ENCODE results near the gene SLC30A5.
A peak's percentile ranks its signal among the peaks of the same experiment; 100 is the strongest.
"Not testable (repeated sequence)": the region's sequence is repeated elsewhere in the genome, so short reads cannot be mapped to it uniquely, and the experiment has no call there.

SLC30A5 gene

DNA sequence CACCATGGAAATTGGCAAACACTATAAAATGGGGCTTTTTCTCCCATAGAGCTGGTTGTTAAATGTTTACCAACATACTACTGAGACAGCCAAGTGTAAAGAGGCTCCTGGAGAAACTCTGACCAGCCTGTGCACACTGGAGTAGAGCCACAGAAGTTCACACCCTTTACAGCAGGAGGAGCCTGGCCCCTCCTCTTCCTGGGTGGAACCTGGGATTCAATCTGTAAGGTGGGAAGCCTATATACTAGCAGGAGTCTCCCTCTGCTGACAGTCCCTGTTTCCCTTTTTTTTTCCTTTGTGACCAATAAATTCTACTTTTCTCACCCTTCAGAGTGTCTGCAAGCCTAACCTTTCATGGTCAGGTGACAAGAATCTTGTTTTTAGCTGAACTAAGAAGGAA lies 10.4 kb upstream of the SLC30A5 start:
- Histone ChIP-seq H3K9ac (ENCODE audit: low read length) (no peak overlapping the region), H3K36me3 (replicated peaks; ENCODE audit: low read depth, low read length) (no peaks in the 10 kb centered on the region), H3K27me3 (ENCODE audit: low read depth, low read length) (no peaks in the 10 kb centered on the region), H3K4me2 (ENCODE audit: low read length) (no peak overlapping the region), H2AFZ (ENCODE audit: low read depth, low read length) (peak overlapping the region; percentile 39; the same call in 1 of the 2 replicates), H3K4me1 (ENCODE audit: low read length) (no peaks in the 10 kb centered on the region), H3K79me2 (ENCODE audit: low read length) (no peaks in the 10 kb centered on the region), H3K9me3 (ENCODE audit: insufficient read depth, low read length) (no peaks in the 10 kb centered on the region), H3K4me3 (ENCODE audit: low read length) (no peak overlapping the region), H3K27ac (ENCODE audit: low read length) (no peak overlapping the region), H4K20me1 (ENCODE audit: insufficient read depth, low read length) (no peaks in the 10 kb centered on the region)
- TF ChIP-seq CTCF (IDR thresholded peaks at IDR 0.05; ENCODE audit: low read depth, low read length) (no peak), EZH2phosphoT487 (IDR thresholded peaks at IDR 0.05; ENCODE audit: low read depth) (no peak)

DNA sequence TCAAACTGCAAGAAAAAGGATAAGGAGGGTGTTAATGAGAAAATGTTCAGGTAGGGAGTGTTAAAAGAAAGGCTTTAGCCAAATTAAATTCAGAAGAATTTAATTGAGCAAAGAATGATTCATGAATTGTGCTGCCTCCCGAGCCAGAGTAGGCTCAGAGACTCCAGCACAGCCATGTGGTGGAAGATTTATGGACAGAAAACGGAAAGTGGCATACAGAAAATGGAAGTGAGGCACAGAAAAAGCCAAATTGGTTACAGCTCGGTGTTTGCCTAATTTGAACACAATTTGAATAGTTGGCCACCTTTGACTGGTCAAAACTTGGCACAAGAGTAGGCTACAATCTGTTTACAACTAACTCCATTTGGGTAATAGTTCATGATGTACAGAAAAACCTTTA lies 9.6 kb upstream of the SLC30A5 start:
- H3K27ac ChIP-seq (ENCODE audit: low read length) = no peak overlapping the region
- H3K36me3 ChIP-seq (replicated peaks; ENCODE audit: low read depth, low read length) = no peaks in the 10 kb centered on the region
- no peaks in the 10 kb centered on the region for H3K79me2 ChIP-seq (ENCODE audit: low read length)
- H3K27me3 ChIP-seq (ENCODE audit: low read depth, low read length) = no peaks in the 10 kb centered on the region
- 0 out of 2 replicates have a peak overlapping the region, but pooled peaks have one; percentile 39 for H2AFZ ChIP-seq (ENCODE audit: low read depth, low read length)
- no peaks in the 10 kb centered on the region for H4K20me1 ChIP-seq (ENCODE audit: insufficient read depth, low read length)
- H3K4me3 ChIP-seq (ENCODE audit: low read length) = no peak overlapping the region
- no peak for TF ChIP-seq EZH2phosphoT487 (IDR thresholded peaks at IDR 0.05; ENCODE audit: low read depth)
- H3K4me1 ChIP-seq (ENCODE audit: low read length) = no peaks in the 10 kb centered on the region
- no peak overlapping the region for H3K9ac ChIP-seq (ENCODE audit: low read length)
- no peak overlapping the region for H3K4me2 ChIP-seq (ENCODE audit: low read length)
- H3K9me3 ChIP-seq (ENCODE audit: insufficient read depth, low read length) = no peaks in the 10 kb centered on the region

GRCh38 chr5:69084903-69085302 lies 8.9 kb upstream of the SLC30A5 start:
- Histone ChIP-seq H3K9me3 (ENCODE audit: insufficient read depth, low read length) (no peaks in the 10 kb centered on the region), H3K4me1 (ENCODE audit: low read length) (no peaks in the 10 kb centered on the region), H4K20me1 (ENCODE audit: insufficient read depth, low read length) (no peaks in the 10 kb centered on the region), H3K4me3 (ENCODE audit: low read length) (no peak overlapping the region), H2AFZ (ENCODE audit: low read depth, low read length) (no peak overlapping the region), H3K79me2 (ENCODE audit: low read length) (no peaks in the 10 kb centered on the region), H3K9ac (ENCODE audit: low read length) (no peak overlapping the region), H3K4me2 (ENCODE audit: low read length) (no peak overlapping the region), H3K27me3 (ENCODE audit: low read depth, low read length) (no peaks in the 10 kb centered on the region), H3K36me3 (replicated peaks; ENCODE audit: low read depth, low read length) (no peaks in the 10 kb centered on the region), H3K27ac (ENCODE audit: low read length) (no peak overlapping the region)
- TF ChIP-seq EZH2phosphoT487 (IDR thresholded peaks at IDR 0.05; ENCODE audit: low read depth) (no peak), CTCF (IDR thresholded peaks at IDR 0.05; ENCODE audit: low read depth, low read length) (no peak)

- H3K4me2 ChIP-seq (ENCODE audit: low read length) = no peak overlapping the region
- H3K9ac ChIP-seq (ENCODE audit: low read length) = no peak overlapping the region
- TF ChIP-seq CTCF (IDR thresholded peaks at IDR 0.05; ENCODE audit: low read depth, low read length) = no peak
- no peak for TF ChIP-seq EZH2phosphoT487 (IDR thresholded peaks at IDR 0.05; ENCODE audit: low read depth)
- no peaks in the 10 kb centered on the region for H4K20me1 ChIP-seq (ENCODE audit: insufficient read depth, low read length)
- H3K4me3 ChIP-seq (ENCODE audit: low read length) = no peak overlapping the region
- H3K27ac ChIP-seq (ENCODE audit: low read length) = no peak overlapping the region
- H2AFZ ChIP-seq (ENCODE audit: low read depth, low read length) = no peak overlapping the region
- H3K9me3 ChIP-seq (ENCODE audit: insufficient read depth, low read length) = no peaks in the 10 kb centered on the region
- no peaks in the 10 kb centered on the region for H3K4me1 ChIP-seq (ENCODE audit: low read length)
- H3K79me2 ChIP-seq (ENCODE audit: low read length) = no peaks in the 10 kb centered on the region
- H3K36me3 ChIP-seq (replicated peaks; ENCODE audit: low read depth, low read length) = no peaks in the 10 kb centered on the region
- no peaks in the 10 kb centered on the region for H3K27me3 ChIP-seq (ENCODE audit: low read depth, low read length)
Measured at GRCh38 chr5:69086206-69086605, 7.6 kb upstream of the SLC30A5 start.

DNA sequence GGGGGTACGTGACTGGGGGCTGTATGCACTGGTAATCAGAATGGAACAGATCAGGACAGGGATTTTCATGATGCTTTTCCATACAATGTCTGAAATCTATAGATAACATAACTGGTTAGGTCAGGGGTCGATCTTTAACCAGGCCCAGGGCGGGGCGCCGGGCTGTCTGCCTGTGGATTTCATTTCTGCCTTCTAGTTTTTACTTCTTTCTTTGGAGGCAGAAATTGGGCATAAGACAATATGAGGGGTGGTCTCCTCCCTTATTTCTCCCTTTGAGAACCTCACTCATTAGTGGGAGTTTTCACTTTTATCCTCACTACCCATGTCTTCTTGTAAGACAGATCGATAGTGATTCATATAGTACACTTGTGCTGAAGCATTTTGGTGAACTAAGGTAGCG lies 5.8 kb upstream of the SLC30A5 start:
- H3K79me2 ChIP-seq (ENCODE audit: low read length); H3K4me2 ChIP-seq (ENCODE audit: low read length); H3K4me1 ChIP-seq (ENCODE audit: low read length); H3K9me3 ChIP-seq (ENCODE audit: insufficient read depth, low read length); H3K9ac ChIP-seq (ENCODE audit: low read length); H3K36me3 ChIP-seq (replicated peaks; ENCODE audit: low read depth, low read length); H3K4me3 ChIP-seq (ENCODE audit: low read length); H3K27ac ChIP-seq (ENCODE audit: low read length); H3K27me3 ChIP-seq (ENCODE audit: low read depth, low read length); H2AFZ ChIP-seq (ENCODE audit: low read depth, low read length); H4K20me1 ChIP-seq (ENCODE audit: insufficient read depth, low read length): not testable (repeated sequence)

Data from OCI-LY3 (cell line).